KMS-11 (cell line): Measurements from ENCODE around the gene ATP2B1.

Experiments used
- H2AFZ ChIP-seq: fragments of 200-600 bp; sonication (generic); 2 replicates; pipeline ENCODE4 v1.6.1; 2016; ENCODE audit warnings: antibody characterized with exemption, mixed run types, low read depth
- H3K27ac ChIP-seq: fragments of 200-600 bp; sonication (generic); 2 replicates; pipeline ENCODE4 v1.6.1; 2016; ENCODE audit warnings: mild to moderate bottlenecking, mixed run types
- H3K27me3 ChIP-seq: fragments of 200-600 bp; sonication (generic); 2 replicates; pipeline ENCODE4 v1.6.1; 2017; ENCODE audit warnings: mild to moderate bottlenecking, low read depth, mixed run types, moderate library complexity; ENCODE audit not compliant: insufficient read depth
- H3K36me3 ChIP-seq: fragments of 200-600 bp; sonication (generic); 2 replicates; pipeline ENCODE4 v1.6.1; 2017; ENCODE audit warnings: mild to moderate bottlenecking, mixed run types; ENCODE audit not compliant: insufficient read depth
- H3K4me1 ChIP-seq: fragments of 200-600 bp; sonication (generic); 2 replicates; pipeline ENCODE4 v1.6.1; 2016; ENCODE audit warnings: mild to moderate bottlenecking, low read depth, mixed run types; ENCODE audit not compliant: poor library complexity, severe bottlenecking
- H3K4me2 ChIP-seq: fragments of 200-600 bp; sonication (generic); 2 replicates; pipeline ENCODE4 v1.7.0; 2016; ENCODE audit warnings: mild to moderate bottlenecking, mixed run types
- H3K4me3 ChIP-seq: fragments of 200-600 bp; sonication (generic); IDR thresholded peaks from 2 replicates; pipeline ENCODE4 v1.6.1; 2017; ENCODE audit warnings: low read depth, low read length, mixed read lengths; ENCODE audit not compliant: insufficient read depth
- H3K79me2 ChIP-seq: fragments of 200-600 bp; sonication (generic); 2 replicates; pipeline ENCODE4 v1.6.1; 2016; ENCODE audit warnings: low read depth, mixed run types; ENCODE audit not compliant: insufficient read depth
- H3K9ac ChIP-seq: fragments of 200-600 bp; sonication (generic); 2 replicates; pipeline ENCODE4 v1.6.1; 2016; ENCODE audit warnings: mild to moderate bottlenecking, mixed run types
- H4K20me1 ChIP-seq: fragments of 200-600 bp; sonication (generic); 2 replicates; pipeline ENCODE4 v1.6.1; 2016; ENCODE audit warnings: mild to moderate bottlenecking, mixed run types; ENCODE audit not compliant: insufficient read depth
- CTCF ChIP-seq: fragments of 200-600 bp; sonication (generic); conservative IDR thresholded peaks from 2 replicates; pipeline ENCODE4 v1.6.1; 2017; ENCODE audit warnings: low read depth, mild to moderate bottlenecking, antibody characterized with exemption, low read length, moderate library complexity, mixed read lengths

The ATP2B1 gene

GRCh38 chr12:89742337-89743022 lies 33.8 kb upstream of the ATP2B1 start:
- Histone ChIP-seq H3K27ac (no peak overlapping the region), H3K36me3 (no peaks in the 10 kb centered on the region), H3K9ac (no peak overlapping the region), H3K79me2 (no peaks in the 10 kb centered on the region), H3K4me3 (no peak overlapping the region), H3K27me3 (no peaks in the 10 kb centered on the region), H3K4me2 (no peak overlapping the region), H2AFZ (no peak overlapping the region), H4K20me1 (no peaks in the 10 kb centered on the region), H3K4me1 (no peaks in the 10 kb centered on the region)
- TF ChIP-seq CTCF = no peak

- no peak for TF ChIP-seq CTCF
- no peaks in the 10 kb centered on the region for H3K36me3 ChIP-seq
- no peaks in the 10 kb centered on the region for H3K79me2 ChIP-seq
- no peak overlapping the region for H3K27ac ChIP-seq
- H3K4me2 ChIP-seq = no peak overlapping the region
- H3K4me3 ChIP-seq = no peak overlapping the region
- no peaks in the 10 kb centered on the region for H4K20me1 ChIP-seq
- no peaks in the 10 kb centered on the region for H3K4me1 ChIP-seq
- no peak overlapping the region for H3K9ac ChIP-seq
- H2AFZ ChIP-seq = no peak overlapping the region
- no peaks in the 10 kb centered on the region for H3K27me3 ChIP-seq
These were observed 32.3 kb upstream of the ATP2B1 start for GRCh38 chr12:89740943-89741342.

- H2AFZ ChIP-seq = no peak overlapping the region
- H3K27ac ChIP-seq = no peak overlapping the region
- H3K36me3 ChIP-seq = no peaks in the 10 kb centered on the region
- TF ChIP-seq CTCF = no peak
- H3K4me1 ChIP-seq = no peaks in the 10 kb centered on the region
- H3K4me2 ChIP-seq = no peak overlapping the region
- H3K79me2 ChIP-seq = no peaks in the 10 kb centered on the region
- no peaks in the 10 kb centered on the region for H4K20me1 ChIP-seq
- no peak overlapping the region for H3K9ac ChIP-seq
- H3K4me3 ChIP-seq = no peak overlapping the region
- no peaks in the 10 kb centered on the region for H3K27me3 ChIP-seq
These were observed 28.4 kb upstream of the ATP2B1 start for GRCh38 chr12:89736995-89737394.

- Histone ChIP-seq H4K20me1 (no peaks in the 10 kb centered on the region), H3K4me2 (no peak overlapping the region), H3K4me1 (no peaks in the 10 kb centered on the region), H3K27me3 (no peaks in the 10 kb centered on the region), H3K79me2 (no peaks in the 10 kb centered on the region), H3K9ac (no peak overlapping the region), H2AFZ (no peak overlapping the region), H3K36me3 (no peaks in the 10 kb centered on the region), H3K4me3 (no peak overlapping the region), H3K27ac (no peak overlapping the region)
- TF ChIP-seq CTCF = no peak
These were observed 25.1 kb upstream of the ATP2B1 start for GRCh38 chr12:89733579-89734201.
